Vagina (tissue), 2 donors: Measurements from ENCODE around the gene DNAH7. TPM values are rescaled to one million over a fixed set of nuclear protein-coding genes. Genes with fewer than 3 reads are reported as not detected.

Source experiments
- DNase-seq, 2 donors: peaks; one replicate each; pipeline ENCODE4 v3.0.0-alpha.2; 2017; ENCODE audit errors: extremely low spot score in 2 of 2
- H3K27ac ChIP-seq: fragments of 200-600 bp; sonication (generic); one replicate; pipeline ENCODE4 v1.5.1; 2019
- H3K27me3 ChIP-seq: fragments of 200-600 bp; sonication (generic); one replicate; pipeline ENCODE4 v1.5.1; 2019
- H3K36me3 ChIP-seq, 2 donors: fragments of 200-600 bp; sonication (generic); one replicate each; pipeline ENCODE4 v1.5.1; 2017 to 2019
- H3K4me1 ChIP-seq: fragments of 200-600 bp; sonication (generic); one replicate; pipeline ENCODE4 v1.5.1; 2019
- H3K4me3 ChIP-seq, 2 donors: fragments of 200-600 bp; sonication (generic); 1 replicate in 1 of 2; 2 replicates in 1 of 2; pipeline ENCODE4 v1.5.1; 2016 to 2019
- H3K9me3 ChIP-seq: fragments of 200-600 bp; sonication (generic); one replicate; pipeline ENCODE4 v1.5.1; 2019
- POLR2A ChIP-seq, 2 donors: fragments of 450-650 bp; IDR thresholded peaks; one replicate each; pipeline ENCODE4 v1.6.1; 2017; ENCODE audit warnings: antibody characterized with exemption in 2 of 2, mild to moderate bottlenecking in 2 of 2, moderate library complexity in 2 of 2
- POLR2AphosphoS5 ChIP-seq, 2 donors: sonication (generic); formaldehyde crosslinking; IDR thresholded peaks; one replicate each; pipeline ENCODE4 v1.9.0; 2017; ENCODE audit warnings: antibody characterized with exemption in 2 of 2, mild to moderate bottlenecking in 2 of 2, low read depth in 1 of 2; ENCODE audit not compliant: insufficient read depth in 1 of 2
- intact Hi-C: fragments of 100-400 bp; cut with DNase I; formaldehyde crosslinking; loops from one replicate; pipeline ENCODE4 v1.15.1; 2023
- total RNA-seq: library from RNA; depleted of rRNA; stranded (reverse); fragments of >200 nt; gene quantifications from one replicate; pipeline ENCODE4 v1.2.3, GENCODE V29; 2016
- TF ChIP-seq, protein P1 (sequence below), 3 experiments: fragments of 450-650 bp in 2 of 3; fragments of 200-600 bp in 1 of 3; sonication (generic) in 1 of 3; IDR thresholded peaks; one replicate each; pipeline ENCODE4 v1.5.1; 2017 to 2019; ENCODE audit warnings: antibody characterized with exemption in 3 of 3, mild to moderate bottlenecking in 2 of 3, moderate library complexity in 2 of 3

The DNAH7 gene
- total RNA-seq, 1 donor from 2014 or later: 0.49 TPM

DNA sequence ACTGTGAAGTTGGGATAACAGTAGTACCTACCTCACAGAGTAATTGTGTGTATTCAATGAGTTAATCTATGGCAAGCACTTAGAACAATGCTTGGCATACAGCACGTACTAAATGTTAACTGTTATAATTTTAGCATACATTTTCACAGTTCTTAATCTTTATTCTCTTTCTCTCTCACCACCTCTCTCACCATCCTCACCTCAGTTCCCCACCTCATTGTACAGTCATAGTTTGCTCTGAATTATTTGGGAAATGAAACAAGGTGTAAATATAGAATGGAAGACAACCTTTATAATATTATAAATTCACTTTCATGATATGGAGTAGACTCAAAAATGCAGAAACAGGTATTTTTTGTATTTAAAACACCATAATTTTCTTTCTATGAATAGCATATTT lies 40.0 kb upstream of the DNAH7 start:
- intact Hi-C loops: no loop called here
- Histone ChIP-seq H3K4me1 (no peaks in the 10 kb centered on the region), H3K36me3 (no peaks in the 10 kb centered on the region), H3K4me3 (no peak overlapping the region), H3K9me3 (no peaks in the 10 kb centered on the region), H3K27me3 (no peaks in the 10 kb centered on the region), H3K27ac (no peak overlapping the region)
- DNase-seq: no peak
- TF ChIP-seq, protein P1, sequence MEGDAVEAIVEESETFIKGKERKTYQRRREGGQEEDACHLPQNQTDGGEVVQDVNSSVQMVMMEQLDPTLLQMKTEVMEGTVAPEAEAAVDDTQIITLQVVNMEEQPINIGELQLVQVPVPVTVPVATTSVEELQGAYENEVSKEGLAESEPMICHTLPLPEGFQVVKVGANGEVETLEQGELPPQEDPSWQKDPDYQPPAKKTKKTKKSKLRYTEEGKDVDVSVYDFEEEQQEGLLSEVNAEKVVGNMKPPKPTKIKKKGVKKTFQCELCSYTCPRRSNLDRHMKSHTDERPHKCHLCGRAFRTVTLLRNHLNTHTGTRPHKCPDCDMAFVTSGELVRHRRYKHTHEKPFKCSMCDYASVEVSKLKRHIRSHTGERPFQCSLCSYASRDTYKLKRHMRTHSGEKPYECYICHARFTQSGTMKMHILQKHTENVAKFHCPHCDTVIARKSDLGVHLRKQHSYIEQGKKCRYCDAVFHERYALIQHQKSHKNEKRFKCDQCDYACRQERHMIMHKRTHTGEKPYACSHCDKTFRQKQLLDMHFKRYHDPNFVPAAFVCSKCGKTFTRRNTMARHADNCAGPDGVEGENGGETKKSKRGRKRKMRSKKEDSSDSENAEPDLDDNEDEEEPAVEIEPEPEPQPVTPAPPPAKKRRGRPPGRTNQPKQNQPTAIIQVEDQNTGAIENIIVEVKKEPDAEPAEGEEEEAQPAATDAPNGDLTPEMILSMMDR (IDR thresholded peaks at IDR 0.05): no peak

DNA sequence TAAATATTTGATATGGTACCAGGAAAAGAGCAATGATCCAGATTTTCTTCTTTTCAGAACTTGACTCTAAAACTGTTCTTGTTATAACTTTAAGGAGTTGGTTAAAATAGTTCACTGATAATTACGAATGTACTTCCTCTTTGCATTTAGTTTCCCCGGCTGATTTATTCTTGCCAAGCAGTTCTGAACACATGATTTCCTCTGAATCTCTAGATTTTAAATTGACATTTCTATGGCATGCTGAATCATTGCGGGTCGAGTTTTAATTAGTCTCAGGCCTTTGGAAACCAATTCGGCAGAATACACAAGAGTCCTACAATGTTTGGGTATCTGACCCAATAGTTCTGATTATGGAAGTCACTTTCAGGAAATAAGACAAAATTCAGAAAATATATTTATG lies 37.3 kb upstream of the DNAH7 start:
- TF ChIP-seq, protein P1 (IDR thresholded peaks at IDR 0.05): no peak
- TF ChIP-seq POLR2AphosphoS5 (IDR thresholded peaks at IDR 0.05; ENCODE audit: insufficient read depth in 1 of 2, low read depth in 1 of 2): no peak
- TF ChIP-seq POLR2A (IDR thresholded peaks at IDR 0.05): no peak
- no peaks in the 10 kb centered on the region for H3K9me3 ChIP-seq
- intact Hi-C loops: no loop called here
- H3K4me3 ChIP-seq: no peak overlapping the region
- H3K4me1 ChIP-seq: no peaks in the 10 kb centered on the region
- no peaks in the 10 kb centered on the region for H3K27me3 ChIP-seq
- H3K27ac ChIP-seq: no peak overlapping the region
- no peaks in the 10 kb centered on the region for H3K36me3 ChIP-seq
- no peak for DNase-seq

DNA sequence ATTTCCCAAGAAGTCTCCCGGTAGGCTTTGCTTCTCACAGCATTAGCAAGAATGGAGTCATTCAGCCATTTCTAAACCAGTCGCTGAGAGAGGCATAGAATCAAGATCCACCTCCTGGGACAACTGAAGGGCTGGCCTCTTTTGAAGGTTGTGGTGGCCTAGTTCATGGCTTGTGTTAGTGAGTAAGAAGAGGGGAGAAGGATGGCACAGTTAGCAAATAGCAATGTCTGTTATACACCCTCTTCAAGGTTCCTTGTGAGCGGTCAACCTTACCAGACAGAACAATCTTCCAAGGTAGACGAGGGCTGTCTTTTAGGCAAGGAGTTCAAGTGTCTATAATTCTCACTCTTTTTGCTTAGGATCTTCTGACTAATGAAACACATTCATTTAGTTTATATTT lies 35.4 kb upstream of the DNAH7 start:
- no peak overlapping the region for H3K4me3 ChIP-seq
- TF ChIP-seq, protein P1 (IDR thresholded peaks at IDR 0.05): no peak
- TF ChIP-seq POLR2A (IDR thresholded peaks at IDR 0.05) (no peak), POLR2AphosphoS5 (IDR thresholded peaks at IDR 0.05; ENCODE audit: insufficient read depth in 1 of 2, low read depth in 1 of 2) (no peak)
- H3K9me3 ChIP-seq: no peaks in the 10 kb centered on the region
- intact Hi-C loops: no loop called here
- DNase-seq: no peak
- no peaks in the 10 kb centered on the region for H3K36me3 ChIP-seq
- H3K27me3 ChIP-seq: no peaks in the 10 kb centered on the region
- no peaks in the 10 kb centered on the region for H3K4me1 ChIP-seq
- H3K27ac ChIP-seq: no peak overlapping the region

DNA sequence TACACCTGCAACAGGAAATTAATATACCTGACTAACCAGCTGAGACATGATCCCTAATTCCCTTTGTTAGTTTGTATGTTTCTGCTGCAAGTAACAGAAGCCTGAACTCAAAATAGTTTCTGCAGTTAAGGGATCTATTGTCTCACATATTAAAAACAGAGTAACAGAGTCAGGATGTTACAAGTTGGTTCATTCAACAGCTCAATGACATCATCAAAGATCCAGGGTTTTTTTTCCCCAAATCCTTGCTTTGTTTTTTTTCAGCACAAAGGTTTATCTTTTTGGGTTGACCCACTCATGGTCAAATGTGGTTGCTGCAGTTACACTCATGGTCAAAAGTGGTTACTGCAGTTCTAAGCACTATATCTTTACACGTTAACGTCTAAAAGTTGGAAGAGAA lies 35.0 kb upstream of the DNAH7 start:
- TF ChIP-seq, protein P1 (IDR thresholded peaks at IDR 0.05): no peak
- no peak for TF ChIP-seq POLR2A (IDR thresholded peaks at IDR 0.05)
- no peak for TF ChIP-seq POLR2AphosphoS5 (IDR thresholded peaks at IDR 0.05; ENCODE audit: insufficient read depth in 1 of 2, low read depth in 1 of 2)
- no peak for DNase-seq
- intact Hi-C loops: no loop called here

DNA sequence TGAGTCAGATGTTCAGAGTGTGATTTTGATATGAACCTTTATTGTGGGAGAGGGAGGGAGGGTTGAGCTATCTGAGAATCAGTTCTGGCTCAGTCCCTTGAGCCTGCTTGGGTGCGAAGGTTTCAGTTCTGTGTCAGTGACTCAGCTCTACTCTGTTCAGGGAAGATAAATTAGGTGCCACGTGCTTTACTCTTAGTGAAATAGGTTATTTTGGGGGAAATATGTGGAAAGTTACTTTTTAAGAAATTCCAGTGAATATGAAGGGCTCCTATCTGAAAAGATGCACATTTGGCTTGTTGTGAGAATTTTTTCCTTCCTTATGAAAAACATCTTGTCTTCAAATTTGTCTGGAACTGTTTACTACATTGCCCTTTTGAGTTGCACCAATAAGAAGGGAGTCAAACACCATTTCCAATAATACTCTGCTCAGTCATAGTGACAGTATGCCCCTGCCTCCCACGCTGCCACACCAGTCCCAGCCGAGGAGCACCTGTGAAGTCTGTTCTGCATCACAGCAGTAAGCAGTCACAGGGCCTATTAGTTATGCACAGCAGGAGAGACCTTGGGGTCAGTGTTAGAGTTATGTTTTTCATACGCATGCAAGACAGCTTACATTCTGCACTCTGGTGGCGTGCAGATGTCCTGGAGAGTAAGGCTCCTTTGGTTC lies 32.8 kb upstream of the DNAH7 start:
- TF ChIP-seq, protein P1 (IDR thresholded peaks at IDR 0.05): no peak
- no peak for TF ChIP-seq POLR2AphosphoS5 (IDR thresholded peaks at IDR 0.05; ENCODE audit: insufficient read depth in 1 of 2, low read depth in 1 of 2)
- no peak for TF ChIP-seq POLR2A (IDR thresholded peaks at IDR 0.05)
- Histone ChIP-seq H3K27ac (no peak overlapping the region), H3K9me3 (no peaks in the 10 kb centered on the region), H3K4me3 (no peak overlapping the region), H3K36me3 (no peaks in the 10 kb centered on the region), H3K27me3 (no peaks in the 10 kb centered on the region), H3K4me1 (no peaks in the 10 kb centered on the region)
- no peak for DNase-seq
- intact Hi-C loops: no loop called here

More for the DNA sequence above, 35.0 kb upstream of the DNAH7 start:
- Histone ChIP-seq H3K36me3 (no peaks in the 10 kb centered on the region), H3K4me3 (no peak overlapping the region), H3K9me3 (no peaks in the 10 kb centered on the region), H3K27ac (no peak overlapping the region), H3K4me1 (no peaks in the 10 kb centered on the region), H3K27me3 (no peaks in the 10 kb centered on the region)
